Endothelial cell of umbilical vein (primary cell): ENCODE data around the gene CRACR2A. TPM values are rescaled to one million over a fixed set of nuclear protein-coding genes. Genes with fewer than 3 reads are reported as not detected.

Source experiments
- BruUV-seq: library from RNA; stranded (reverse); fragments of 400-500 nt; replicated peaks from 2 replicates; lab custom pipeline; 2021; lab: Mats Ljungman, UMichigan
- CTCF ChIA-PET: fragments of 300-600, 350-600 bp; sonication (Branson Sonifier 250); formaldehyde crosslinking; loops from one replicate; lab custom pipeline; 2021; ENCODE audit warnings: antibody characterized with exemption, inconsistent platforms; lab: Charles Lee
- POLR2A ChIA-PET: fragments of 300-600, 350-600 bp; sonication (Branson Sonifier 250); formaldehyde crosslinking; loops from one replicate; lab custom pipeline; 2021; ENCODE audit warnings: antibody characterized with exemption, inconsistent platforms; lab: Charles Lee
- DNase-seq: peaks from one replicate; pipeline ENCODE4 v3.0.0-alpha.2; 2011; ENCODE audit warnings: low read depth, low spot score
- FAIRE-seq: peaks from 2 replicates; lab custom pipeline; 2011; peaks lifted over from hg19 to GRCh38; lab: Jason Lieb, UNC
- H2AFZ ChIP-seq: 2 replicates; pipeline ENCODE4 v1.6.0; 2012; ENCODE audit warnings: low read depth, low read length, control low read depth, inconsistent platforms
- H3K27ac ChIP-seq: 2 replicates; pipeline ENCODE4 v1.5.1; 2011; ENCODE audit warnings: low read depth, mild to moderate bottlenecking, control low read depth, low read length, moderate library complexity; ENCODE audit not compliant: insufficient read depth
- H3K27me3 ChIP-seq, 2 experiments: 2 replicates each; pipeline versions ENCODE4 v1.6.0 to v1.6.1; 2011; ENCODE audit warnings: low read length in 2 of 2, mixed read lengths in 1 of 2; ENCODE audit not compliant: control insufficient read depth in 2 of 2, insufficient read depth in 2 of 2
- H3K36me3 ChIP-seq, 2 experiments: 2 replicates in 1 of 2; 3 replicates in 1 of 2; pipeline ENCODE4 v1.5.1; 2011; ENCODE audit warnings: low read length in 2 of 2, mild to moderate bottlenecking in 1 of 2, moderate library complexity in 1 of 2; ENCODE audit not compliant: control insufficient read depth in 2 of 2, insufficient read depth in 2 of 2; ENCODE audit errors: extremely low read depth in 1 of 2
- H3K4me1 ChIP-seq: 3 replicates; pipeline ENCODE4 v1.5.1; 2011; ENCODE audit warnings: mild to moderate bottlenecking, low read length; ENCODE audit not compliant: control insufficient read depth, insufficient read depth; ENCODE audit errors: extremely low read depth
- H3K4me2 ChIP-seq: 2 replicates; pipeline ENCODE4 v1.6.1; 2011; ENCODE audit warnings: low read length, control low read depth, mixed read lengths; ENCODE audit not compliant: insufficient read depth
- H3K4me3 ChIP-seq, 3 experiments: fragments of 200-600 bp in 1 of 3; sonication (generic), shearing (Covaris generic) in 1 of 3; replicated peaks in 1 of 3; 2 replicates each; pipeline ENCODE4 v1.5.1; 2011 to 2016; ENCODE audit warnings: control low read depth in 3 of 3, low read length in 3 of 3, mild to moderate bottlenecking in 2 of 3, inconsistent platforms in 1 of 3, low read depth in 1 of 3, moderate library complexity in 1 of 3; ENCODE audit not compliant: insufficient read depth in 1 of 3
- H3K79me2 ChIP-seq: 2 replicates; pipeline ENCODE4 v1.6.0; 2012; ENCODE audit warnings: low read length, inconsistent platforms; ENCODE audit not compliant: control insufficient read depth, insufficient read depth
- H3K9ac ChIP-seq: replicated peaks from 2 replicates; pipeline ENCODE3; 2011; ENCODE audit warnings: low read length, control low read depth; ENCODE audit not compliant: insufficient read depth; ENCODE audit errors: extremely low read depth
- H3K9me1 ChIP-seq: replicated peaks from 3 replicates; pipeline ENCODE4 v1.6.0; 2011; ENCODE audit warnings: mild to moderate bottlenecking, low read length; ENCODE audit not compliant: control insufficient read depth, insufficient read depth; ENCODE audit errors: extremely low read depth
- H3K9me3 ChIP-seq: replicated peaks from 2 replicates; pipeline ENCODE4 v1.5.1; 2012; ENCODE audit warnings: low read length, inconsistent platforms; ENCODE audit not compliant: control insufficient read depth, insufficient read depth
- H4K20me1 ChIP-seq: replicated peaks from 2 replicates; pipeline ENCODE3; 2011; ENCODE audit warnings: mild to moderate bottlenecking, low read length; ENCODE audit not compliant: control insufficient read depth, insufficient read depth; ENCODE audit errors: extremely low read depth
- EZH2 ChIP-seq: IDR thresholded peaks from 2 replicates; pipeline ENCODE4 v1.6.1; 2012; ENCODE audit warnings: borderline replicate concordance, low read depth, mild to moderate bottlenecking, moderate library complexity, low read length, inconsistent platforms; ENCODE audit not compliant: severe bottlenecking
- FOS ChIP-seq: IDR thresholded peaks from 2 replicates; pipeline ENCODE4 v1.6.1; 2011; ENCODE audit warnings: mild to moderate bottlenecking, low read length, moderate library complexity, borderline replicate concordance; ENCODE audit not compliant: insufficient read depth
- GATA2 ChIP-seq: IDR thresholded peaks from 2 replicates; pipeline ENCODE4 v1.7.0; 2011; ENCODE audit warnings: low read depth, mild to moderate bottlenecking, moderate library complexity, mixed read lengths, low read length; ENCODE audit not compliant: insufficient read length, insufficient read depth
- JUN ChIP-seq: IDR thresholded peaks from 2 replicates; pipeline ENCODE4 v1.6.1; 2011; ENCODE audit warnings: borderline replicate concordance, low read depth; ENCODE audit not compliant: insufficient read length, insufficient read depth
- MAX ChIP-seq: IDR thresholded peaks from 2 replicates; pipeline ENCODE4 v1.6.1; 2011; ENCODE audit not compliant: insufficient read depth, insufficient read length
- MYC ChIP-seq: IDR thresholded peaks from one replicate; pipeline ENCODE4 v1.6.1; 2011; ENCODE audit warnings: mild to moderate bottlenecking, low read depth, low read length
- POLR2A ChIP-seq: IDR thresholded peaks from 2 replicates; pipeline ENCODE4 v1.6.1; 2012; ENCODE audit warnings: low read depth, mild to moderate bottlenecking, control low read depth, low read length
- POLR2AphosphoS5 ChIP-seq: IDR thresholded peaks from 2 replicates; pipeline ENCODE4 v1.6.1; 2012; ENCODE audit warnings: low read depth, mild to moderate bottlenecking, control low read depth, low read length, moderate library complexity; ENCODE audit not compliant: insufficient read depth
- dilution Hi-C: fragments of 300-500 bp; cut with MboI; formaldehyde crosslinking; loops from one replicate; pipeline ENCODE4 v1.15.0; 2019; ENCODE audit warnings: low sequenced_read_pairs; ENCODE audit not compliant: extremely low pct_ligation_motif_present
- intact Hi-C: fragments of 100-400 bp; cut with micrococcal nuclease; formaldehyde crosslinking; loops from one replicate; pipeline ENCODE4 v1.10.0; 2022
- polyA plus RNA-seq, 4 experiments: library from polyadenylated mRNA; depleted of rRNA in 3 of 4; stranded (reverse) in 3 of 4; unstranded in 1 of 4; fragments of >200 nt; gene quantifications; 2 replicates each; pipeline versions ENCODE4 v1.2.1 to v1.2.3, GENCODE V29; 2011 to 2012; ENCODE audit warnings: missing spikeins in 1 of 4
- total RNA-seq: library from RNA; stranded (reverse); gene quantifications from 2 replicates; pipeline ENCODE4 v1.2.3, GENCODE V29; 2021
- TF ChIP-seq, protein P1 (sequence below), 2 donors: IDR thresholded peaks; 1 replicate in 1 of 2; 2 replicates in 1 of 2; pipeline ENCODE4 v1.5.1; 2011; ENCODE audit warnings: low read length in 2 of 2, mild to moderate bottlenecking in 2 of 2, moderate library complexity in 2 of 2, control low read depth in 1 of 2, inconsistent platforms in 1 of 2, low read depth in 1 of 2; ENCODE audit not compliant: insufficient read depth in 1 of 2; ENCODE audit errors: extremely low read depth in 1 of 2

Gene CRACR2A
- total and polyA plus RNA-seq, 2 donors (not counting 3 experiments of a cell fraction or from before 2014, with no cell fraction given): 4.4 to 15.9 TPM

DNA sequence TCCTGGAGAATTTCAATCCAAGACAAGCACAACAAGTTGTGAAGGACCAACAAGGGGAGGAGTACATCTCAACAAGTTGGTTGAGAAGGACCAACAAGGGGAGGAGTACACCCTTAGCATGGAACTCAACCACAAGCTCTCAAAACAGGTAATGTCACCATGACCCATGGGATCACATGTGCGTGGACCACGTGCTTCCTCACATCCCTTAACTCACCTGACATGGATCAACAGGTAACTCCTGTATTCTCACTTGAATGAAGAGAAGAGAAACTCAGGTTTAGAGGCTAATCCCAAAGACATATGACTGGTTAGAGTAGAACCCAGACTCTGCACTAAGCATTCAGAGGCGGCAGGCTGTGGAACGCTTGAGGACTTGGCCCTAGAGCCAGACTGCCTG lies 6.2 kb downstream of the CRACR2A start:
- no peak overlapping the region for H3K27ac ChIP-seq
- BruUV-seq: no TSS peak
- no peaks in the 10 kb centered on the region for H3K36me3 ChIP-seq
- no peak overlapping the region for H2AFZ ChIP-seq
- no peak overlapping the region for H3K9ac ChIP-seq
- peaks cover 4% of the 10 kb centered on the region for H3K4me1 ChIP-seq
- H3K4me2 ChIP-seq: no peak overlapping the region
- no peak for TF ChIP-seq GATA2
- no peak for TF ChIP-seq POLR2A
- no peak for FAIRE-seq
- H3K4me3 ChIP-seq: no peak overlapping the region
- POLR2A ChIA-PET: no interaction called here
- no peaks in the 10 kb centered on the region for H3K27me3 ChIP-seq
- no peaks in the 10 kb centered on the region for H4K20me1 ChIP-seq
- dilution Hi-C loops (no loop called here), intact Hi-C loops (no loop called here)
- H3K9me1 ChIP-seq: no peaks in the 10 kb centered on the region
- H3K79me2 ChIP-seq: no peaks in the 10 kb centered on the region
- DNase-seq: no peak
- CTCF ChIA-PET: no interaction called here
- H3K9me3 ChIP-seq: no peaks in the 10 kb centered on the region

DNA sequence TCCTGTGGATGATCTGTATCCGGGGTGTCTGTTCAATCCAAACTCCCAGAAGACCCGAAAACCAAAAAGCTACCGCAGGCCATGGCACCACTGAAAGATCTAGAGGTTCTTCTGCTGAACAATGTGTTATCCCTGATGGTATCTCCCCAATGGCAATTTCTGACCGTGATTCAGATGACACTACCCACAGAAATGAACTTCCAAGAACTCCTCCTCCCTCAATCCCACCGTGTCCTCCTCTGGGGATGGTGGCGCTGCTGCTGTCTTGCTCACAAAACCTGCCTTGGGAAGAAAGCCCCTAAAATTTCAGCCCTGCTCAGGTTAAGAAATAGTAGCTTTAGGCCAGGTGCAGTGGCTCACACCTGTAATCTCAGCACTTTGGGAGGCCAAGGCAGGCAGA lies 7.8 kb downstream of the CRACR2A start:
- Histone ChIP-seq H3K9me3 (no peaks in the 10 kb centered on the region), H3K9ac (no peak overlapping the region), H4K20me1 (no peaks in the 10 kb centered on the region), H3K9me1 (no peaks in the 10 kb centered on the region), H3K4me1 (no peaks in the 10 kb centered on the region), H3K79me2 (no peaks in the 10 kb centered on the region), H3K27ac (no peak overlapping the region), H3K4me2 (no peak overlapping the region), H3K36me3 (no peaks in the 10 kb centered on the region), H2AFZ (no peak overlapping the region), H3K4me3 (no peak overlapping the region), H3K27me3 (no peaks in the 10 kb centered on the region)
- no TSS peak for BruUV-seq
- FAIRE-seq: no peak
- dilution Hi-C loops (no loop called here), intact Hi-C loops (no loop called here)
- ChIA-PET CTCF (interaction anchor here (0.6 kb wide), 1 partner anchor 44 kb away, joined by 3 read pairs; no protein-coding TSS in a partner anchor), POLR2A (no interaction called here)
- DNase-seq: no peak
- no peak for TF ChIP-seq MYC
- TF ChIP-seq GATA2: no peak
- TF ChIP-seq JUN: no peak
- TF ChIP-seq, protein P1, sequence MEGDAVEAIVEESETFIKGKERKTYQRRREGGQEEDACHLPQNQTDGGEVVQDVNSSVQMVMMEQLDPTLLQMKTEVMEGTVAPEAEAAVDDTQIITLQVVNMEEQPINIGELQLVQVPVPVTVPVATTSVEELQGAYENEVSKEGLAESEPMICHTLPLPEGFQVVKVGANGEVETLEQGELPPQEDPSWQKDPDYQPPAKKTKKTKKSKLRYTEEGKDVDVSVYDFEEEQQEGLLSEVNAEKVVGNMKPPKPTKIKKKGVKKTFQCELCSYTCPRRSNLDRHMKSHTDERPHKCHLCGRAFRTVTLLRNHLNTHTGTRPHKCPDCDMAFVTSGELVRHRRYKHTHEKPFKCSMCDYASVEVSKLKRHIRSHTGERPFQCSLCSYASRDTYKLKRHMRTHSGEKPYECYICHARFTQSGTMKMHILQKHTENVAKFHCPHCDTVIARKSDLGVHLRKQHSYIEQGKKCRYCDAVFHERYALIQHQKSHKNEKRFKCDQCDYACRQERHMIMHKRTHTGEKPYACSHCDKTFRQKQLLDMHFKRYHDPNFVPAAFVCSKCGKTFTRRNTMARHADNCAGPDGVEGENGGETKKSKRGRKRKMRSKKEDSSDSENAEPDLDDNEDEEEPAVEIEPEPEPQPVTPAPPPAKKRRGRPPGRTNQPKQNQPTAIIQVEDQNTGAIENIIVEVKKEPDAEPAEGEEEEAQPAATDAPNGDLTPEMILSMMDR (IDR thresholded peaks at IDR 0.05; ENCODE audit: extremely low read depth in 1 of 2, insufficient read depth in 1 of 2, low read depth in 1 of 2, low read length in 2 of 2): no peak
- no peak for TF ChIP-seq POLR2A
- TF ChIP-seq MAX: no peak
- no peak for TF ChIP-seq EZH2
- TF ChIP-seq POLR2AphosphoS5: no peak
- no peak for TF ChIP-seq FOS
